ENCODE results near the gene FAM81A. TPM values are rescaled to one million over a fixed set of nuclear protein-coding genes. Genes with fewer than 3 reads are reported as not detected.

Gene FAM81A
- total RNA-seq, 1 donor from 2014 or later, result 2.9 TPM

DNA sequence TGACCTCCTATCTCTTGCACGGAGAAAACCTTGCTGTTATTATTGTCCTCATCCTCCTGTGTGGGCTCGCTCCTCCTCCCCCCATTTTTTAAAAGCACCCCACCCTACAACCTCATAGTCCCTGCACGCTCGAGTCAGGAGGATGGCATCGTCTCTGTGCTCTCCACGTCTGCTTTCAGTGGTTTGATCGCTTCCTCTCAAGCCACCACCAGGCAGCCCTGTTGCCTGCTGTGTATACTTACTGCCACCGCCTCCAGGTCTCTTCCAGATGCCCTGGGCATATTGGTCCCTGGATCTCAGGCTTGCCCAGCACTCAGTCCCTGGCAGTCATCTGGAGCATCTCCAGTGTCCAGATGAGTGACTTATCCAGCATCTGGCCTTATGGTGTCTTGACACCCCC, 131.5 kb downstream of the FAM81A start:
- intact Hi-C loops (cut with micrococcal nuclease), result no loop called here
- DNase-seq, result no peak
- peaks cover 23% of the 10 kb centered on the region for H3K9me3 ChIP-seq (replicated peaks)
- H3K36me3 ChIP-seq, result no peaks in the 10 kb centered on the region
- no peak overlapping the region for H3K4me3 ChIP-seq
- no peak for TF ChIP-seq CTCF (IDR thresholded peaks at IDR 0.05; ENCODE audit: borderline replicate concordance)
- H3K27me3 ChIP-seq (ENCODE audit: low read depth), result no peaks in the 10 kb centered on the region
- no peaks in the 10 kb centered on the region for H3K4me1 ChIP-seq
- H3K27ac ChIP-seq (replicated peaks), result no peak overlapping the region

- intact Hi-C loops (cut with micrococcal nuclease), result no loop called here
- no peak for TF ChIP-seq CTCF (IDR thresholded peaks at IDR 0.05; ENCODE audit: borderline replicate concordance)
Observed at GRCh38 chr15:59570315-59570714, 132.3 kb downstream of the FAM81A start.

DNA sequence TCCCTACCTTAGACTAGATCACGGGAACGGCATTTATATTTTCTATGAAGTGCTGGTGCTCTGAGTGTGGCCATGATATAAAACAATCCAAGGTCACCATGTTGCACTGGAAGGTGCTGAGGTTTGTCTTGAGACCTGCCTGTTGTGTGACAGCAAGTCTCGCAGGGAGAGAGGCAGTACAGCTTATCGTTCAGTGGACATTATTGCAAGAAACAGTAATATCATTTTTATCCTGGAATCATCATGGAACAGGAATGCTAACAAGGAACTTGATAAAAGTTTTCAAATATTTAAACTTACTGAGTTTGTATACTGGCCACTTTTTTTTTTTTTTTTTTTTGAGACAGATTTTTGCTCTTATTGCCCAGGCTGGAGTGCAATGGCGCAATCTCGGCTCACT, 133.6 kb downstream of the FAM81A start:
- Histone ChIP-seq H3K27me3 (ENCODE audit: low read depth) (no peaks in the 10 kb centered on the region), H3K9me3 (replicated peaks) (peaks cover 2% of the 10 kb centered on the region), H3K36me3 (no peaks in the 10 kb centered on the region), H3K4me1 (no peaks in the 10 kb centered on the region), H3K27ac (replicated peaks) (no peak overlapping the region), H3K4me3 (no peak overlapping the region)
- no peak for DNase-seq
- TF ChIP-seq CTCF (IDR thresholded peaks at IDR 0.05; ENCODE audit: borderline replicate concordance), result no peak
- intact Hi-C loops (cut with micrococcal nuclease), result no loop called here

More at GRCh38 chr15:59570315-59570714, 132.3 kb downstream of the FAM81A start:
- H3K4me3 ChIP-seq, result no peak overlapping the region
- no peaks in the 10 kb centered on the region for H3K27me3 ChIP-seq (ENCODE audit: low read depth)
- H3K36me3 ChIP-seq, result no peaks in the 10 kb centered on the region
- no peaks in the 10 kb centered on the region for H3K4me1 ChIP-seq
- peaks cover 15% of the 10 kb centered on the region for H3K9me3 ChIP-seq (replicated peaks)
- no peak for DNase-seq
- H3K27ac ChIP-seq (replicated peaks), result no peak overlapping the region

Other genes starting within 250 kb of the FAM81A start
- not detected for gene LDHAL6B, start 231.3 kb upstream of the FAM81A start, total RNA-seq
- gene MYO1E, start 65.3 kb upstream of the FAM81A start, total RNA-seq, result 23.6 TPM
- gene GCNT3, start 173.6 kb downstream of the FAM81A start, total RNA-seq, result 0.14 TPM
- gene GTF2A2, start 219.3 kb downstream of the FAM81A start, total RNA-seq, result 126 TPM

All from left ventricle myocardium inferior (tissue), 1 donor.